Testis (tissue), 2 donors: Measurements from ENCODE around the gene SDHB.

Source experiments
- CTCF ChIP-seq, 3 experiments: fragments of 450-650 bp in 2 of 3; fragments of 200-600 bp in 1 of 3; sonication (generic) in 1 of 3; IDR thresholded peaks; one replicate each; pipeline ENCODE4 v1.5.1; 2016 to 2019; ENCODE audit warnings: antibody characterized with exemption in 3 of 3, mild to moderate bottlenecking in 2 of 3, moderate library complexity in 1 of 3
- POLR2A ChIP-seq: fragments of 450-650 bp; IDR thresholded peaks from one replicate; pipeline ENCODE4 v1.6.1; 2017; ENCODE audit warnings: antibody characterized with exemption, mild to moderate bottlenecking, moderate library complexity

GRCh38 chr1:17071794-17072193 lies 18.0 kb upstream of the SDHB start:
- TF ChIP-seq CTCF (IDR thresholded peaks at IDR 0.05) (no peak), POLR2A (no peak)
